Measurements from ENCODE around the gene PARD3.

DNA sequence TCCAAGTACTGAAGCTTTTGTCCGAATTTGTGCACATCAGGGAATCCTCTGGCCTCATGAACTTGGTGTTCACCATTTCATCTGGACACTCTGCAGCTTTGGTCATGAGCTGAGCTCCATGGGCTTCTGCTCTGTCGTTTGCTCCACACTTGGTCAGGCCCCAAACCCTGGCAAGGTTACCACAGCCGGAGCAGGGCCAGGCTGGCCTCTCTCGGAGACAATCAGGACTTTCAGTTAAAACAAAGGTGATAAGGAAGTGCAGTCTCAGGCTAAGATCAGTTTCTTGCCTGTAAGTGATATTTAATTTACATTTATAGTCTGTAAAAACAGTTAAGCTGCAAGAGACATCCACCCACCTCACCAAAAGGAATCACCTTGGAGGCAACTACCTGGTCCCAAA is 558.9 kb downstream of the PARD3 start:
- no peak for TF ChIP-seq HMGXB4 (CRISPR knock-in tag; IDR thresholded peaks at IDR 0.05)
- no peak for TF ChIP-seq ESRRA (CRISPR knock-in tag; IDR thresholded peaks at IDR 0.05; ENCODE audit: borderline replicate concordance)
- TF ChIP-seq, protein P1, sequence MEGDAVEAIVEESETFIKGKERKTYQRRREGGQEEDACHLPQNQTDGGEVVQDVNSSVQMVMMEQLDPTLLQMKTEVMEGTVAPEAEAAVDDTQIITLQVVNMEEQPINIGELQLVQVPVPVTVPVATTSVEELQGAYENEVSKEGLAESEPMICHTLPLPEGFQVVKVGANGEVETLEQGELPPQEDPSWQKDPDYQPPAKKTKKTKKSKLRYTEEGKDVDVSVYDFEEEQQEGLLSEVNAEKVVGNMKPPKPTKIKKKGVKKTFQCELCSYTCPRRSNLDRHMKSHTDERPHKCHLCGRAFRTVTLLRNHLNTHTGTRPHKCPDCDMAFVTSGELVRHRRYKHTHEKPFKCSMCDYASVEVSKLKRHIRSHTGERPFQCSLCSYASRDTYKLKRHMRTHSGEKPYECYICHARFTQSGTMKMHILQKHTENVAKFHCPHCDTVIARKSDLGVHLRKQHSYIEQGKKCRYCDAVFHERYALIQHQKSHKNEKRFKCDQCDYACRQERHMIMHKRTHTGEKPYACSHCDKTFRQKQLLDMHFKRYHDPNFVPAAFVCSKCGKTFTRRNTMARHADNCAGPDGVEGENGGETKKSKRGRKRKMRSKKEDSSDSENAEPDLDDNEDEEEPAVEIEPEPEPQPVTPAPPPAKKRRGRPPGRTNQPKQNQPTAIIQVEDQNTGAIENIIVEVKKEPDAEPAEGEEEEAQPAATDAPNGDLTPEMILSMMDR (IDR thresholded peaks at IDR 0.05), result no peak
- TF ChIP-seq TCF7 (CRISPR knock-in tag; IDR thresholded peaks at IDR 0.05; ENCODE audit: low read depth), result no peak
- no peak for TF ChIP-seq CBFB (CRISPR knock-in tag; IDR thresholded peaks at IDR 0.05; ENCODE audit: low read depth)
- TF ChIP-seq SP1 (CRISPR knock-in tag; conservative IDR thresholded peaks at IDR 0.05), result no peak
- TF ChIP-seq EMX1 (CRISPR knock-in tag; IDR thresholded peaks at IDR 0.05), result no peak
- TF ChIP-seq USF1 (CRISPR knock-in tag; IDR thresholded peaks at IDR 0.05), result no peak
- no peak for TF ChIP-seq NR1H2 (CRISPR knock-in tag; IDR thresholded peaks at IDR 0.05)
- no peak for TF ChIP-seq JUN (CRISPR knock-in tag; IDR thresholded peaks at IDR 0.05)
